HepG2 (cell line): ENCODE results near the gene MLST8.

Source experiments
- CCAR2 ChIP-seq: fragments of 200-400 bp; formaldehyde crosslinking; optimal IDR thresholded peaks from 2 replicates; pipeline ENCODE3; 2018; ENCODE audit warnings: low read depth, mild to moderate bottlenecking, low read length, moderate library complexity
- RAD21 ChIP-seq: fragments of 450-650 bp; formaldehyde crosslinking; IDR thresholded peaks from 2 replicates; pipeline ENCODE4 v1.5.0; 2020; ENCODE audit warnings: mild to moderate bottlenecking
- TF ChIP-seq, protein P1 (sequence below): sonication (generic); formaldehyde crosslinking; IDR thresholded peaks from 2 replicates; pipeline ENCODE4 v1.8.1; 2023; ENCODE audit warnings: missing genetic modification reagents, inconsistent platforms, borderline replicate concordance

- TF ChIP-seq, protein P1, sequence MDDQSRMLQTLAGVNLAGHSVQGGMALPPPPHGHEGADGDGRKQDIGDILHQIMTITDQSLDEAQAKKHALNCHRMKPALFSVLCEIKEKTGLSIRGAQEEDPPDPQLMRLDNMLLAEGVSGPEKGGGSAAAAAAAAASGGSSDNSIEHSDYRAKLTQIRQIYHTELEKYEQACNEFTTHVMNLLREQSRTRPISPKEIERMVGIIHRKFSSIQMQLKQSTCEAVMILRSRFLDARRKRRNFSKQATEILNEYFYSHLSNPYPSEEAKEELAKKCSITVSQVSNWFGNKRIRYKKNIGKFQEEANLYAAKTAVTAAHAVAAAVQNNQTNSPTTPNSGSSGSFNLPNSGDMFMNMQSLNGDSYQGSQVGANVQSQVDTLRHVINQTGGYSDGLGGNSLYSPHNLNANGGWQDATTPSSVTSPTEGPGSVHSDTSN (CRISPR knock-in tag), result no peak
- TF ChIP-seq RAD21 (CRISPR knock-in tag) (no peak), CCAR2 (no peak)
These were observed 37.3 kb downstream of the MLST8 start for GRCh38 chr16:2242598-2242997.
